Left lobe of liver (tissue), 2 donors: Measurements from ENCODE around the gene STUM. TPM values are rescaled to one million over a fixed set of nuclear protein-coding genes. Genes with fewer than 3 reads are reported as not detected.
"Not testable (repeated sequence)": the region's sequence is repeated elsewhere in the genome, so short reads cannot be mapped to it uniquely, and the experiment has no call there.

Experiments used
- ATAC-seq: fragments of 200-7000 bp; cut with Tn5 transposase; one replicate; pipeline ENCODE4 v1.9.1; 2020; ENCODE audit warnings: mild to moderate bottlenecking, moderate library complexity
- DNase-seq: peaks from one replicate; pipeline ENCODE4 v3.0.0-alpha.2; 2020; ENCODE audit warnings: low spot score
- total RNA-seq: library from RNA; stranded (reverse); gene quantifications from one replicate; pipeline ENCODE4 v1.2.1, GENCODE V29; 2021
- donor health status: DM: no; HTN: no; CAD: no; lungs with moderate emphysema.
- donor health status: DM: no; HTN: yes; CAD: no.

The STUM gene
- total RNA-seq, 1 donor from 2014 or later = 0.03 TPM

DNA sequence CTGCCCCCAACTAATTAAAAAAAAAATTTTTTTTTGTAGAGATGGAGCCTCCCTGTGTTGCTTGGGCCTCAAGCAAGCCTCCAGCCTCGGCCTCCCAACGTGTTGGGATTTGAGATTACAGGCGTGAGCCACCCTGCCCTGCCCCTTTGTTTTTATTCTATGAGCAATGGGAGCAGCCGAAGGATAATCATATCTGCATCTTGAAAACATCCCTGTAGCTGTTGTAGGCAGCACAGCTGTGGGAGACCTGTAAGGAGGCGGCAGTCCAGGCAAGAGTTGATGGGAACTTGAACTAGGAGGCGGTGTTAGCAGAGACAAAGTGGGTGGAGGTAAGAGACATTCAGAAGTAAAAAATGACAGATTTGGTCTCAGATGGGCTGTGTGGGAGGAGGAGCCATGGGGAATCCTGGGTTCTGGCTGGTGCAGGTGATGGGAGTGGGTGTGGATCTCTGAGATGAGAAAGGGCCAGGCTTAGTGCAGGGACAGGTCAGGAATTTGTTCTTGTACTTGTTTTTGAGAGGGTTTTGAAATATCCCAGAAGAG lies 31.3 kb downstream of the STUM start:
- ATAC-seq (no peak), DNase-seq (no peak)

DNA sequence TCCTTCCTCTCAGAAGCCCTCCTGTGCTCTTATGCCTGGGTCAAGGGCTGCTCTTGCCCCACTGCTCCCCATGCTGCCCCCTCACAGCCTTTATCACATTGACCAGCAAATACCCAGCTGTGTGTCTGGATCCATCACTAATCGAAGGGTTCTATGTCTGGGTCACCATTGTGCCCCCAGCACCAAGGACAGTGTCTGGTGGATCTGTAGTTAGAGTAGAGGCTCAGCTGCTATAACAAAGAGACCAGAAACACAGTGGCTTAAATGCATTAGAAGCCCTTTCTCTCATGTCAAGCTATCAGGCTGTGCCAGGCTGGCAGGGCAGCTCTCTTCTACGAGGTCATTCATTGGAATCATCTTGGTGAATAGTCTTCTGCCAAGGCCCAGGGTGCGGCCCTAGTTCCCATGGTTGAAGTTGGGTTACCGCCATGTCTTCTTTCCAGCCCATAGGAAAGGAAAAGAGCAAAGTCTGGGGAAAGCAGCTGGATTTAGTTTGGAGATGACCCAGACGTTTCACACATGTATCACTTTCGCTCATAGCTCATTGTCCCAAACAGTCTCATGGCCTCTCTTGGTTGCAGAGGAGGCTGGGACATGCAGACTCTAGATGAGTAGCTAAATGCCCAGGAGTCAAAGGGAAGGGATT lies 32.2 kb downstream of the STUM start:
- no peak for ATAC-seq
- no peak for DNase-seq

DNA sequence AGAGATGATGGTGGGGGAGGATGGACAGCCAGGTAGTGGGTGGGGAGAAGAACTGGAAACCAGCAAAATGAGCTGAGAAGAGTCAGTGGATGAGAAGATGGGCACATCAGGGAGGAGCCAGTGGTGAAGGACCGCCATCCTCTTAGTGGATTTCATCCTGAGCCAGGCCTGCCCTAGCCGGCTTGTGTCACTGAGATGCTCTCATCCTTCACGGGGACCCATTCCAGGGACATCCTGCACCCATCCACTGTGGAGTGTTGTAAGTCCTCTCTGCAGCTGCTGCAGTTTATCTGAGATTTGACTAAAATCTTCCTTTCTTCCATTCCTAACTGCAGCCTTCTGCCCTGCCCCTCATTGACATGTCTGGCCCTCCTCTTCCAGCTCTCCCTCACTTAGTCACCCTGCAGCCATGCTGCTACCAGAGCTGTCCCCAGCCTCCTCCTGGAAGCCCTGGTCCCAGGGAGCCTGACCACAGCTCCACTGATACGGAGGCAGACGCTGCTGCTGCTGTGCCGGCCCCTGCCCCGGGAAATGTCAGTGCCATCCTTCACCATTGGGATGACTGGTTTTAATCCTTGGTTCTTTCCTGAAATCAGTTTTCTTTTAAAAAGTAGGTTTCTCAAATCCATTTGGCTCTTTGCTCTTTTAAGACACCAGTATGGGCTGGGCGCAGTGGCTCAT lies 33.2 kb downstream of the STUM start:
- no peak for ATAC-seq
- DNase-seq = no peak

DNA sequence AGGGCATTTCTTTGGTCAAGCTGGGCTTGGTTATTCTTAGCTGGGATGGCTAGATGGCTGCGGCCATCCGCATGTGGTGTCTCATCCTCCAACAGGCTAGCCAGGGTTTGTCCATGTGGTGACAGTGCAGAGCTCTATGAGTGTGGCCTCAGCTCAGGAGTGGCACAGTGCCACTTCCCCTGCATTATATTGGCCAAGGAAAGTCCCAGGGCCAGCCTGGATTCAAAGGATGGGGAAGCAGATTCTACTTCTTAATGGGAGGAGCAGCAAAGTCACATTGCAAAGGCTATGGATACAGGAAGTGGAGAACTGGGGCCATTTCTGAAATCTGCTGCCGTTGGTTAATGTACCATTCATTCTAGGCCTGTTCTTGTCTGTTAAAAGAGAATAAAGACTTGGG lies 34.4 kb downstream of the STUM start:
- DNase-seq (no peak), ATAC-seq (no peak)

DNA sequence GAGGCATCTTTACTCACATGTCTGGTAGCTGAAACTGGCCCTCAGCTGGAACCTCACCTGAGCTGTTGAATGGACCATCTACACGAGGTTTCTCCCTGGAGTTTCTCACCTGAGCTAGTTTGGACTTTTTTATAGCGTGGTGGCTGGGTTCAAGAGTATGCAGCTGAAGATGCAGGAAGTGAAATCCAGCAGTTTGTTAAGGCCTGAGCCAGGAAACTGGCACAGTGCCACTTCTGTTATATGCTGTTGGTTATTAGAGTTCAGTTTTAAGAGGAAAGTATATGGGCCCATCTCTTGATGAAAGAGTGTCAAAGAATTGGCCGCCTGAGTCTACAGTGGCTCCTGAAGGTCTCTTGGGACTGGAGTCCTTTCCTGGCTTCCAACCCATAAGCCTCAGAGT lies 35.6 kb downstream of the STUM start:
- ATAC-seq (no peak), DNase-seq (no peak)

DNA sequence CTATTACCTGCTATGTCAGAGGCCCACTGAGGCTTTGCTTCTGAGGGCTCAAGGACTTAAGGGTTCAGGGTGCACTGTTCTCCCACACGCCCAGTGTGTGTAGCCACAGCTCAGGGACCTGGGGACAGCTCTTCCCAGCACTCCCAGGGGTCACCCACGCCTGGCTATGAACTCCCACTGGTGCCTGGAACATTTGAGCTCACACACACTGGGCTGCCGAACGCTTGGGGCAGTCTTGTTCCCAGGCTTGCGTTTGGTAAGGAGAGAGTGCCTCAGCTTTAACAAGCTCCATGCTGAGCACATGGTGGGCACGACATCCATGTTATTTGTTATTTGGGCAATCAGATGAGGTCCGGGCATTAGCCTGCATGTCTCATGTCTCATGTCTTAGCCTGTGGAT lies 37.6 kb downstream of the STUM start:
- DNase-seq (no peak), ATAC-seq (no peak)

DNA sequence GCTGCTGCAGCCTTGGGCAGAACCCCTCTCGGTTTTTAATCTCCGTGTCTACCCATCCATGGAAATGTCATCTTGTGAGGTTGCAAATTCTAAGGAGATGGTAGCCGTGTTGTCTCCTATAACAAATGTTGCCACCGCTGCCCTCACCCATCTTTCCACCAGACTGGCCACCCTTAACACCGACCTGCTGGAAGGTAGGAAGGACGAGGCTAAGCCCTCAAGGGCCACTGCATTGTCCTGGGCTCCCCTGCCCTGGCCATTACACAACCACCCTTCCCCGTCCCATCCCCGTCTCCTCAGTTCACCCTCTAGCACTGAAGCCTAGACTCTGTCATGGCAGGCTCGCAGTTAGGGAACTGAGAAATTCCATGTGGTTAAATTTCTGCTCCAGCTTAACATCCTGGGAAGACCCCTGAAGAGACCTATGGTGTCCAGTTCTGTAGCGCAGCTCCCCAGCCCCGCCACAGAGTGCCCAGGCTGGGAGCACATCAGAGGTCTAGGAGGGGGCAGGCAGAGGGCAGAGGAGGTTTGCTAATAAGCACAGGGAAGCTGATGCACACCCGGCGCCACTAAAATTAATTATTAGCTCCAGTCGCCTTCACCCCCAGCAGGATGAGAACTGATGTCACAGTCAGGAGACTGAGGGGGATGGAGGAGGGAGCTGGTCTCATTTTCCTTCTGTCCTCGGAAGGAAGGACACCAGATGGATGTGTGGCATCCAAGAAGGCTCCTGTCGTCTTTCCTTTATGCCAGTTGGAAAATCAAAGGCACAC lies 38.3 kb downstream of the STUM start:
- DNase-seq (no peak), ATAC-seq (no peak)

DNA sequence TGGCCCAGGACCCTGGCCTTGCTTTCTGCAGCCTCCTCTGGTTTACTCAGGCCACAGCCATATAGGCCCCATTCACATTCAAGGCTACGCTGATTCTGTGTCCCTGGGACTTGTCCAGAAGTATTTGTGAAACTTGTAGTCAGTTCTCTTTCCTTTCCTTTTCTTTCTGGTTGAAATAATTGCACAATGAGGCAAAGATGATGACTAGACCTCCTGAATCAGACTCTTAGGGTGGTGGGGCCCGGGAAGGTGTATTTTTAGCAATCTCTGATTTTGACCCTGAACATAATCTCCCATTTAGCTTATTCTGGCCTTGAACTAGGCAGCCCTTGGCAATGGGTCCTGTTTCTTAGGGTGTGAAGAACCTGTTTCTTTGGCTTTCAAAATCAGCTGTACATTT lies 39.9 kb downstream of the STUM start:
- ATAC-seq = no peak
- no peak for DNase-seq

DNA sequence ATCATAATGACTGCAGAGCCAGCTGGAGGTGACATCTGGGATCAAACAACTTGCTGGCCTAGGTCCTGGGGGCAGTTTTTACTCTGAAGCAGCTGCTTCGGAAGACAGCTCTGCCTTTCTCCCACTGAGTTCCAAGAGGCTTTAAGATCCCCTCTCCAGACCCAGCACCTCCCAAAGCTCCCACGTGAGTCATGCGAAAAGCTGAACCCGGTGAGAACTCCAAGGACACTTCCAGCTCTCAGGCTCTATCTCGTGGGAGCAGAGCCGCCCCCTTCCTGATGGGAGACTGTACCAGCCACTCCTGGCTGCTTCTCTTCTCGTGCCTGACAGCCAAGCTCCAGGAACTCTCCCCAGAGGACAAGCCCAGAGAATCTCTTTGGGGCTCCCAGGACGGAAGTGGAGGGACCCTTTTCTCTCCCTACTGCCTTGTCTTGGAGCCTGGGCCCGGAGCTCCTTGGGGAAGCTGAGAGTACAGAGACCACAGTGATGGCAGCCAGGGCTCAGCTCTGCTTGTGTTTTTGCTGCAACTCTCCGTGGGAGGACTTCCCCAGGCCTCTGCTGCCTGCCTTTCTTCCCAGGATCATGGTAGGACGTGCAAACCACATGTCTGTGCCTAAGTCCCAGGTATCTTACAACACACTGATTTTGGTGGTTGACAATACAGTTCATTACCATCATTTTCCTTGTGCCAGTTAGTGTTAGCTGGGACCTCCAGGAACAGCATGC lies 40.6 kb downstream of the STUM start:
- DNase-seq (no peak), ATAC-seq (no peak)

DNA sequence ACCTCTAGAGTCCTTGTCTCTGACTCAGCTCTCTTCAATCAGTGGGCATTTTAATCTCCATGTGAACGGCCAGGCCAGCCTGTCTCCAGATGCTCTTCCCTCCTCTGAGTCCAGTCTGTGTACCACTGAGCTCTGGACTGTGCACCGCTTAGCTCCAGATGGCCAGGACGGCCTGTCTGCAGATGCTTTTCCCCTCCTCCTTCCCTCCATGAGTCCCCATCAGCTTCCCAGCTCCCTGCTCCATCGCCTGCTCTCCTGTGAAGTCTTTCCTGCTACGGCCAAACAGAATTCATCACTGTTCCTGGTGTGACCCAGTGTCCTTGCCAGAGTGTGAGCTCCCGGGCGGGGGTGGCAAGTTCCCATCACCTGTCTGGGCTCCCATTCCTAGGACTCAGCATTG lies 42.0 kb downstream of the STUM start:
- ATAC-seq (no peak), DNase-seq (no peak)

DNA sequence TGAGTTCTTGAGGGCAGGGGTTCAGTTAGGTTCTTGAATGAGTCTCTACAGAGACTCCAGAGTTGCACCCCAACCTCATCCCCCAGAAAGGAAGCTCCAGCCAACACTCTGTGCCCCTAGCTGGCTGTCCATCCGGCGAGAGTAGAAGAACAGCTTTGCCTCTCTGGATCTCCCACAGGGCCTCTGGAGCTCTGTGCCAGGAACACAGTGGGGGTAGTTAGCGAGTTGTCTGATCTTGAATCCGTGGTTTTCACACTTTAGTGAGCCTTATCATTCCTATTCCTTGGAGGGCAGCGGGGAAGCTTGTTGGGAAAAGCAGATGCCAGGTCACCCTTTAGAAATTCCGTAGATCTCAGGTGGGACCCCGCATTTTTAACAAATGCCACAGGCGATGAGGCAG lies 45.0 kb downstream of the STUM start:
- no peak for ATAC-seq
- no peak for DNase-seq

DNA sequence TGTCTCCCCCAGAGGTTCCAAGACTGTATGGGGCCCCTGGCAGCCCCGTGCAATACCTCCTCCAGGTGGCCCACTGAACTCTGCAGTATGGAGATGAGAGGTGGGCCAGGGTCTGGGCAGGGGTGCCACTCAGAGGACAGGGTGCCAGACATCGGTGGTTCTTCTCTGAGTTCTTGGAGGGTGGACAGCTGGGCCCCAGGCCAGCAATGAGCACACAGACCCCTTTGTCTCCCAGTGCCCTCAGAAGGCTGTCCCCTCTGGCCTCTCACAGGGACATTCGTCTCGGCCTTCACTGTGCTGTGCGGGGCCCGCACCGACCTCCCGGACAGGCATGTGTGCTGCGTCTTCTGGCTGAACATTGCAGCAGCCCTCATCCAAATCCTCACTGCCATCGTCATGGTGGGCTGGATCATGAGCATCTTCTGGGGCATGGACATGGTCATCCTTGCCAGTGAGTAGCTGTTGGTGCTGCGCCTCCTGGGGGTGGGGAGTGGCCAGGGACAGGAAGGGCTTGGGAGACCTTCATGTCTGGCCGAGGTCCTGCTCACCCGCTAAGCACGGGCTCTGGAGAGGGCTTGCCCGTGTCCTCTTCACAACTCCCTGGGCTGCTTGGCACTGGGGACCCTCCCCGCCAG lies 48.1 kb downstream of the STUM start:
- DNase-seq (no peak), ATAC-seq (no peak)

DNA sequence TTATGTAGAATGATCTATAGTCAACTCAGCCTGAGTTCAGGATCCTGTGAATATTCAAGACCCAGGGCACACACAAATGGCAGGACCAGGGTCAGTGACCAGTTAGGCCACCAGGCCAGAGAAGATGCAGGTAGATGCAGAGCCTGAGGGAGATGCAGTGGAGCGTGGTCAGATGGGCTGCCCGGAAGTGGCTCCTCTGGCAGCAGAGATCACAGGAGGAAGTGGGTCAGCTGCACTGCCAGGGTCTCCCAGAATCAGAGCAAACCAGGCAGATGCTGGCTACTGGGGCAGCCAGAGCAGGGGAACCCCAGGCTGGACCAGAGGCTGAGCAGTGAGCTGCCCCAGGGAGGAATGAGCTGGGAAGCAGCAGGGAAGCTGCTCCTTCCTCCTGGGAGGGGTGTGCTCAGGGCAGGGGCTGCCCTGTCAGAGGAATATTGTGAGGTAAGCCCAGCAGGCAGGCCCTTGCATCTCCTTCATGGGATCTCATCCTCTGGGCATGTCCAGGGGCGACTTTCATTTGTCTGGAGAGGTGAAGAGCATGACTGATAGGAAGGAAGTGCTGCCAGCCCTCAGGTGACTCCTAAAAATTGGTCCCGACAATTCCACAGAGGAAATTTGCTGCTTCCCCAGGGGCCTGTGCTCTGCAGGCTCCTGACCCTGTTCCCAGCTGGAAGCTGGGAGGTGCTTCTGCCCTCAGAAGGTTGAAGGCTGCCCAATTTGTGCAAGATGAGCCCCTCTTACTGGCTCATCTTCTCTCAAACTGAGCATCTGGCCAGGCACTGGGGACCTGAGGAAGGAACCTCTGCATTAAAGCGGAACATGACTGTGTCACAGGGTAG lies 49.3 kb downstream of the STUM start:
- ATAC-seq (no peak), DNase-seq (no peak)

DNA sequence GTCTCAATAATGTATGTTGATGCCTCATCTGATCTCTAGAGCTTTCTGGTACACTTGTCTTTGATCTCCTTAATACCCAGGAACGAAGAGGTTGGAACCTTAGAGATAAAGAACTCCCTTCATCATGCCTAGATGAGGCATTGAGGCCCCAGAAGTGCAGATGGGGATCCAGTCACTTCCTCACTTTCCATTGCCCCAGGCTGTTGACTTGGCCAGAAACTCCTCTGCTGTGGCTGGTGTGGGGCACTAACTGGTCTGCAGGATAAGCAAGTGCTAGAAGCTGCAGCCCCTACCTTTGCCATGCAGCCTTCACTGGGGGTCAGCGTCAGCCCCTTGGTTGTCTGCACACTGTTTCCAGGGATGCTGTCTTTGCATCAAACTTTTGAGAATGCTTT lies 49.9 kb downstream of the STUM start:
- ATAC-seq = no peak

DNA sequence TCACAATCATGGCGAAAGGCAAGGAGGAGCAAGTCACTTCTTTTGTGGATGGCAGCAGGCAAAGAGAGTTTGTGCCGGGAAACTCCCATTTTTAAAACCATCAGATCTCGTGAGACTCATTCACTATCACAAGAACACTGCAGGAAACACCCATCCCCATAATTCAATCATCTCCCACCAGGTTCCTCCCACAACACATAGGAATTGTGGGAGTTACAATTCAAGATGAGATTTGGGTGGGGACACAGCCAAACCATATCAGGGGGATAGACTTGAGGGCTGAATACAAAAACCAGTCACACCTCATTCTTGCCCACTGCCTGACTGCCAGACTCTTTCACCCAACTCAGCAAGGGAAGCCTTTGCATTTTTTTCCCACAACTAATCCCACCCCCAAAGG lies 50.4 kb downstream of the STUM start:
- not testable (repeated sequence) for DNase-seq

More for the DNA sequence above, 49.9 kb downstream of the STUM start:
- no peak for DNase-seq

DNA sequence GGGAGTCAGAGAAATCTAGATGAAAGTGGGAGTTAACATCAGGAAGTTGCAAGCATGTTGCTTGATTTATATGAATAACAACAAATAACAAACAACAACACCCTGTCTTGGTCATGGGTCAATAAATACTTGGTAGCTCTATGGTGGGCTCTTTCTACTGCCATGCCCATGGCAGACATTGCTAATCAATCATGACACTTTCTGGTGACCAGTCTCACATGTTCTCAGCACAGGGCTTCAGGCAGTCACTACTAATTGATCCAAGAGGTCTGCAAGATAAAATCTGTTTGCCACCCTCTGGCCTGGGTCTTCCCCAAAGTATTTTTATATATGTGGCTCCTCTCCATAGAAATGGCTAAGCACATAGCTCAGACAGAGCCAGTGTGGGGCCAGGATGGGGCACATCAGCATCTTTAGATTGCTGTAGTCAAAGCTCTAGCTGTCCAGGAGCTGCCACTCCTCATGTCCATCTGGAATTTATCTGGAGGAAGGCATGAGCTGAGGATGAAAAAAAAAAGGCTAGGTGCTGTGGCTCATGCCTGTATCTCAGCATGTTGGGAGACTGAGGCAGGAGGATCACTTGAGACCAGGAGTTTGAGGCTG lies 51.2 kb downstream of the STUM start:
- DNase-seq (no peak), ATAC-seq (no peak)

More for the DNA sequence above, 50.4 kb downstream of the STUM start:
- ATAC-seq = not testable (repeated sequence)

DNA sequence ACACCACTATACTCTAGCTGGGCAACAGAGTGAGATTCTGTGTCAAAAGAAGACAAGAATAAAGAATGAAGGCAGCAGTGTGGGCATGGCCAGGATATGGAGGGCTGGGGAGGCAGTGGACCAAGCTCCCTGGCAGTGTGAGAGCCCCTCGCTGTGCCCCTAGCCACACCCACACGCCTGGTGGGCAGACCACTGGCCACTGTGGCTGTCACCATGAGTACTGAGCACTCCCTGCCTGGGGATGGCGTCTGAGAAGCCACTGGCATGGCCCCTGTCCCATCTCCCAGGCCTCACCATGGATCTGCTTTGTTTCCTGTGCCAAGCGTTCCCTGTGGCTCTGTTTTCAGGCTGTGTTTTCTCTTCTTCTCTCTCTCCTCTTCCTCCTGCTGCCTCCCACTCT lies 51.7 kb downstream of the STUM start:
- no peak for DNase-seq
- no peak for ATAC-seq

DNA sequence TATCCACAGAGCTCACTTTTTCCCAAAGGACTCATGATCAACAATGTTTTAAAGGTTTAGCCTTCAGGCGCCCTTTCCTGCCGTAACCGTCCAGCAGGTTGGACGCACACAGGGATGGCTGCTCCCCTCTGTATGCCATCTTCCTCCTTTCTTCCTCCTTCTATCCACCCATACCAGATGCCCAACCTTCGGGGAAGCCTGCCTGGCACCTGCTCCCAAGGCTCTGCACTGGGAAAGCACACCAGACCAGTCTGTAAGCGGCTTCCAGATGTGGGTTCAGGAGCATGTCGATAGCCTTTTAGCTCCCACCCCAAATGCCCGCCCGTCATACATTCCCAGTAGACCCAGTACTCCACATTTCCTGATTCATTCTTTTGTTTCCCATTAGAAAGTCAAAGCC lies 52.9 kb downstream of the STUM start:
- ATAC-seq = no peak
- DNase-seq = no peak
